RPMI7951 (cell line): ENCODE results near the gene KCNB1. TPM values are rescaled to one million over a fixed set of nuclear protein-coding genes. Genes with fewer than 3 reads are reported as not detected.

Experiments
- DNase-seq: peaks from one replicate; pipeline ENCODE4 v3.0.0-alpha.2; 2012; ENCODE audit warnings: low read depth
- total RNA-seq: library from RNA; depleted of rRNA; stranded (reverse); fragments of >200 nt; shearing (Covaris generic); gene quantifications from 2 replicates; pipeline ENCODE4 v1.2.3, GENCODE V29; 2014

Gene KCNB1
- total RNA-seq, 1 experiment from 2014 or later: not detected

GRCh38 chr20:49351775-49352174 lies 130.7 kb downstream of the KCNB1 start:
- DNase-seq: no peak

DNA sequence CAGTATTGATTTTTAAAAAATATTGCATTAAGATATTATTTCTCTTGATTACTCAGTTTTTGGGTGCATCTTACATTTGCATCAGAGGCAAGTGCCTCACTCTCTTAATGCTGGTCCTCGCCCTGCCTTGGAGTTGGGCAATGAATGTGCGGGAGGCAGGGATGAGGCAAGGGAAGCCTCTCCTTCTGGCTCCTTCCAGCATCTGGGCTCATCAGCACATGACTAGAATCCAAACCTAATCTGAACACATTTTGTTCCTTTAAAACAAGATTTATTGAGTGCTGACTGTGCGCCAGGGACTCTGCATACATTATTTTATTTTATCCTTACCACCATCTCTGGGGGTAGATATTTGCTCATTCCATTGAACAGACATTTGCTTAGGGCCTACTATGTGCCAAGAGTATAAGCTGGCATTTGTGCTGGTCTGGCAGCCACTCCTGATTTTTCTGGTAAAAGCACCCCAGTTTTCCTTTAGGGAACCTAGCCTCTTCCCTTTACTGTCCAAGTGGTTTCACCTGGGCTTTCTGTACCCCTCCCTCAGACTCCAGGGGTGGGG lies 132.7 kb downstream of the KCNB1 start:
- DNase-seq: no peak

DNA sequence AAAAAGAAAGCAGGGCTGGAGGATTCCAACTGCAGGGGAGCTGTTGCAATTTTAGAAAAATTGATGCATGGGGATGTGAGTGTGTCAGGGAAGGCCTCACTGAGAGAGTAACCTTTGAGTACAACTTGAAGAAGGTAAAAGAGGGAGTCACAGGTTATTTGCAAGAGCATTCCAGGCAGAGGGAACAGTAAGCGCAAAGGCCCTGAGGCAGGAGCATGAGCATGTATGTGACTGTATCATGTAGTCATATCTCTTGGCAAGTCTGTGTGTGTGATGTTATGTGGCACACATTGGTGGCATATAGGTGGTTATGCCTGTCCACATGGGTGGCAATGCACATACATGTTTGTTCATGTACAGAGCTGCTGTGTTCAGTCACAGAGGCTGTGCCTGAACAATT lies 133.4 kb downstream of the KCNB1 start:
- DNase-seq: no peak

DNA sequence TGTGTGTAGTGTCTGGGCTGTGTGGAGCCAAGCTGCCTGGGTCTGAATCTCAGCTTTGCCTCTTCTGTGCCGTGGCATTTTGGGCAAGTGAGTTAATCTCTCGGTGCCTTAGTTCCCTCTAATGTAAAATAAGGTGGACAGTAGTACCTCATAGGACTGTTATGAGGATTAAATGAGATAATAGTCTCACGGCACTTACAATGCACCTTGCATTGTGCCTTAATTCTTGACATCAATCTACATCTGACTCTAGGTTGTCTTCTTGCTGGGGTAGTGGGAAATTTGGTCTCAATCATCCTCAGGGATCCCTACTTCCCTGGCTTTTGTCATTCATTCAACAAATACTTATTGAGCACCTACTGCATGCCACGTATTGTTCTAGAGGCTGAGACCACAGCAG lies 133.9 kb downstream of the KCNB1 start:
- DNase-seq: no peak

GRCh38 chr20:49347156-49347555 lies 135.3 kb downstream of the KCNB1 start:
- peak; percentile 48 for DNase-seq

GRCh38 chr20:49346682-49347081 lies 135.8 kb downstream of the KCNB1 start:
- DNase-seq: peak; percentile 28

DNA sequence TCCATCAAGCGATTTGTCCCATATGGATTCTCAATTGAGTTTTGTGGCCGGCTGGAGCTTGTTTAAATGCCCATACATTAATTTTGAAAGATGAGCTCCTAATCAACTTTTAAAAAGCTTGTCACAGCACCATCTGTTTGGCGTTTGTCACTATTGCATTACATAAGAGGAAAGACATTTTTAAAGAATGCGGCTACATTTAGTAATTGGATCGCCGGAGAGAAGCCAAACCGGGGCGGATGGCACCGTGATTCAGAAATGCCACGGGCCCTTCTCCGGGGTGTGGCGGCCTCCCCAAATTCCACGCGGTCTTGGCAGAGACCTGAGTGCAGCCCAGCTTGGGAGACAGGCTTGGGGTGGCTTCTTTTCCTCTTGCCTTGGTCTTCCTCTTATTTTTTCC lies 136.9 kb downstream of the KCNB1 start:
- DNase-seq: peak; percentile 93

DNA sequence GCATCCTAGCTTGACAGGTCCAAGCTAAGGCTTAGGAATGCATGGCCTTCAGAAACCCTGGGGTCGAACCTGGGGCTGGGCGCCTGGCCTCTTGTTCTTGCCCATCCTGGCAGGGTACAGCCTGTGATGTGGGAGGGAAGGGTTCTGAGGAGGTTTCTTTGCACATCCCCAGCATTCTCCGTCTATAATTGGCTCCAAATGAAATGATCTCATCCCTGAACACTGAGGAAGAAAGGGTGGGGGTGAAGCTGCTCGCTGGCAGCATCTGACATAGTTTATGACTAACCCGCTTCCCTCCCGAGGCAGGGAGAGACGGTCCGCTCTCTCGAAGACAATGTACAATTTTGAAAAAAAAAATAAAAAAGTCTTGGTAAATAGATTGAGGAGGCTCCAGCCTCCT lies 137.5 kb downstream of the KCNB1 start:
- DNase-seq: peak; percentile 97

DNA sequence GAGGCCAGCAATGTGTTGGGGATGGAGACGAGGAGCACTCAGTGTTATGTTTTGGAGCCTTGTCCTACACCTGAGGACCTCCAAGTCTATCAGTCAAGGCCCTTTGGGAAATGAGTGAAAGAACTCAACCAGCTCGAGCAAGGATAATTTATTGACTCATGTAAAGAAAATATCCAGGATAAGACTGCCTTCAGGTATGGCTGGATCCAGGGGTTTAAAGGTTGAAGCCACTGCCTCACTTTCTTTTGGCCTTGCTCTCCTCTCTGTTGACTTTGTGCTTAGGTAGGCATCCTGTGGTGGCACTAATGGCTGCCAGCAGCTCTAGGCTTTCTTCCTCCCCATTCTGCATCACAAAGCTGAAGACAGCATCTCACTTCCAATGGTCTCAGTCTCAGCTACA lies 138.3 kb downstream of the KCNB1 start:
- DNase-seq: no peak

DNA sequence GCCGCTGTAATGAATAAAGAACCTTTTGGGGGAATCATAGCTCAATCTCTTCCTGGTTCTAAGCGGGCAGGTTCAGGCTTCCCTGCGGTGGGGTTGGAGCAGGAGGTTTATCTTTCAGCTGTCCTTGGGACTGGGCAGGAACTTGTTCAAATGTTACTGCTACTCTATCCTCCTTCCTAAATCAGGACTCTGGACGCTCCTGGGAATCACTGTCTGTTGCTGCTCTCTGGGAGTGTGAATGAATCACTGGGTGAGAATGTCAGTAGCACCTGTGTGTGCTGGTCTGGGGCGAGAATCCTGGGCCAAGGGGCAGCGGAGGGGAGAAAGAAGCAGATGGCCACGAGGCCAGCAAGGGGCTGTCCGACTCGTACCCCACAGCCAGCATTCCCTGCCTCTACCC lies 139.2 kb downstream of the KCNB1 start:
- DNase-seq: peak; percentile 56

- DNase-seq: peak; percentile 59
Observed at GRCh38 chr20:49340161-49340966, 142.1 kb downstream of the KCNB1 start.

- no peak for DNase-seq
Observed at GRCh38 chr20:49339123-49339522, 143.3 kb downstream of the KCNB1 start.

DNA sequence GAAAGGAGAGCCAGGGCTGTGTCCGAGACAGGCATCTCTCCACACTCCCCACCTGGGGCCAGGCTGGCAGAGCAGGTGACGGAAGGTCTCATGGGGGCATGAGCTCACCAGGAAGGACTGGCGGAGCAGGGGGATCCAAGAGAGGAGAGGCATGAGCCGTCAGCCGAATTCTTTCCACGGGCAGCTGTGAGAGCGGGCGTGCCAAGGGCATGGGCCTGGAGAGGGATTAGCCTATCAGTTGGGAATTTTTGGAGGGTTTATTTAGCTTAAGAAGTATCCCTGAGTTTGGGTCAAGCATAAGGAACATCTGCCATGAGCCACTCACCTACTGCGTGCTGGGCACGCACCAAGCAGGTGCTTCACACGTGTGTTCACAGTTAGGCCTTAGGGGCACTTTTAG lies 144.4 kb downstream of the KCNB1 start:
- DNase-seq: no peak

GRCh38 chr20:49337357-49337756 lies 145.1 kb downstream of the KCNB1 start:
- no peak for DNase-seq

DNA sequence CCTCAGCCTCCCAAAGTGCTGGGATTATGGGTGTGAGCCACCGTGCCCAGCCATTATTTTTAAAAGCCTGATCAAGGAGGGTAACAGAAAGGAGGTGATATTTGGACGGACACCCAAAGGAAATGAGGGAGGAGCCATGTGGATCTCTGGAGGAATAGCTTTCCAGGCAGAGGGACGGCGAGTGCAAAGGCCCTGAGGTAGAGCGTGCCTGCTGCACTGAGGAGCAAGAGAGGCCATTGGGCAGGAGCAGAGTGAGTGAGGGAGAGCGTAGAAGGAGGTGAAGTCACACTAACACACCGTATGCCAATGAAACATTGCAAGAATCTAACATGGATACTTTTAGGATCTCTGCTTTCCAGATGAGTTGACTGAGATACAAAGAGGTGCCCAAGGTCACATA lies 145.7 kb downstream of the KCNB1 start:
- DNase-seq: no peak

- no peak for DNase-seq
Observed at GRCh38 chr20:49335476-49335875, 147.0 kb downstream of the KCNB1 start.

DNA sequence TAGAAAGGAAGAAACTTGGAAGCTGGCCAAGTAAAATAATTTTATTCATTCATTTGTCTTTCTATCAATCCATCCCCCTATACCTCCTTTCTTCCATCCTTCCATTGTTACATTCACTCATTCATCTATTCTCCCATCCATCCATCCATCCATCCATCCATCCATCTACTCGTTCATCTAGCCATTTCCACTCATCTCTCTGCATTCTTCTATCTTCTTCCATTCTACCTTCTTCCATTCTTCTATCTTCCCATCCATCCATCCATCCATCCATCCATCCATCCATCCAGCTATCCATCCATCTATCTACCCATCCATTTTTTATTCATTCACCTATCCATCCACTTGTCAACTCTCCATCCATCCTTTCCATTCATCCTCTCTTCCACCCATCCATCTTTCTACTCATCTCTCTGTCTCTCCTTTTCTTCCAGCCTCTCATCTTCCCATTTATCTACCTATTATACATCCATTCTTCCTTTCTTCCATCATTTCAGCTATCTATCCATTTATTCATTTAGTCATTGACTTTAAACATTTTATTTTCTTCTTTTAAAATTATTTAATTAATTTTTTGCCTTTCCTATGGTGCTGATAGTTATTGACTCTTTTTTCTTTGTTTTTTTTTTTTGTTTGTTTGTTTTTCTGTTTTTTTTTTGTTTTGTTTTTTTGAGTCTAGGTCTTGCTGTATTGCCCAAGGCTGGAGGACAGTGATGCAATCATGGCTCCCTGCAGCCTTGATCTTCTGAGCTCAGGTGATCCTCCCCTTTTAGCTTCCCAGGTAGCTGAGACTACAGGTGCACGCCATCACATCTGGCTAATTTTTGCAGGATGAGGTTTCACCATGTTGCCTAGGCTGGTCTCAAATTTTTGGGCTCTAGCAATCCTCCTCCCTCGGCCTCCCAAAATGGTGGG lies 151.5 kb downstream of the KCNB1 start:
- no peak for DNase-seq

GRCh38 chr20:49328790-49329189 lies 153.7 kb downstream of the KCNB1 start:
- DNase-seq: no peak

- peak; percentile 40 for DNase-seq
Observed at GRCh38 chr20:49326026-49326425, 156.4 kb downstream of the KCNB1 start.

GRCh38 chr20:49324306-49324705 lies 158.2 kb downstream of the KCNB1 start:
- DNase-seq: no peak

DNA sequence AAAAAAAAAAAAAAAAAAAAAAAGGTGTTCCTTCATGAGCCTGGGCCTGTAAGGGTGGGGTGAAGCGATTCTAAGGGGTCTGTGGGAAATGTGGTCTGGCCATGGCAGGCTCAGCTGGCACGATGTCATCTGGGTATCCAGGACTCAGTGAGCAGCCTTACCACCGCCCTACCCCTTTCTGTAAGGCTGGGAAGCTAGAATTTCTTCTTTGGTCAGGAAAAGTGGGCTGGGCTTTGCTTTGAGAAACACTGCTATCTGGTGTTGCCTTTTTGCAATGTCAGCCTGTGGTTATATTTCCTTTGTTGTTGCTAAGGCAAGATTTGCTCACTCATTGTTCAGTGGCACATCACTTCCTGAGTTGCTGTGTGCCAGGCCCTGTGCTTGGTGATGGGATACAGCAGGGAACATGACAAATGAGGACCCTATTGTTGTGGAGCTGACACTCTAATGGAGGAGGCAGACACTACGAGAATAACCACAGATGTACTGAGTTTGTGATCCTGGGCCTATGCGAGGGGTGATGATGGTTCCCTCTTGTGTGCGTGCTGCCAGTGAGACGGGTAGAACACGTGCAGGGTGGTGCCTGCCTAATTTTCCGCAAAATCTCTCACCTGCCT lies 158.7 kb downstream of the KCNB1 start:
- DNase-seq: peak; percentile 82

DNA sequence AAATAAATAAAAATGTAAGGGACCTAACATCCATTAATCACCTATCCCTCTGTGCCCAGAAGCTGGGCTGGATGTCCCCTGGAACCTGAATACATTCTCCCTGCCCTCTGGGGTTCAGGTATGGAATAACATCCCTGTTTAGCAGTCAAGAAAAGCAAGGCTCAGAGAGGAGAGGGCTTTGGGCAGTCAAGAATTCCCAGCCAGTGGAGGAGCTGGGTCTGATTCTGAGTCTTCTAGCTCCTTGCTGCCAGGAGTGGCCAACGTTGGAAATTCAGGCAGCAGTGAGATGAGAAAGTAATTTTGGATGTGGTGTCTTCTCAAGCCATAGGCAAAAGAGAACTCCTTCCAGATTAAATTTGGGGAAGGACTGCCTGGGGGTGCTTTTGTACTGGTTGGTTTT lies 162.0 kb downstream of the KCNB1 start:
- DNase-seq: peak; percentile 67
